Measurements from ENCODE around the gene RPTOR.

Gene RPTOR

DNA sequence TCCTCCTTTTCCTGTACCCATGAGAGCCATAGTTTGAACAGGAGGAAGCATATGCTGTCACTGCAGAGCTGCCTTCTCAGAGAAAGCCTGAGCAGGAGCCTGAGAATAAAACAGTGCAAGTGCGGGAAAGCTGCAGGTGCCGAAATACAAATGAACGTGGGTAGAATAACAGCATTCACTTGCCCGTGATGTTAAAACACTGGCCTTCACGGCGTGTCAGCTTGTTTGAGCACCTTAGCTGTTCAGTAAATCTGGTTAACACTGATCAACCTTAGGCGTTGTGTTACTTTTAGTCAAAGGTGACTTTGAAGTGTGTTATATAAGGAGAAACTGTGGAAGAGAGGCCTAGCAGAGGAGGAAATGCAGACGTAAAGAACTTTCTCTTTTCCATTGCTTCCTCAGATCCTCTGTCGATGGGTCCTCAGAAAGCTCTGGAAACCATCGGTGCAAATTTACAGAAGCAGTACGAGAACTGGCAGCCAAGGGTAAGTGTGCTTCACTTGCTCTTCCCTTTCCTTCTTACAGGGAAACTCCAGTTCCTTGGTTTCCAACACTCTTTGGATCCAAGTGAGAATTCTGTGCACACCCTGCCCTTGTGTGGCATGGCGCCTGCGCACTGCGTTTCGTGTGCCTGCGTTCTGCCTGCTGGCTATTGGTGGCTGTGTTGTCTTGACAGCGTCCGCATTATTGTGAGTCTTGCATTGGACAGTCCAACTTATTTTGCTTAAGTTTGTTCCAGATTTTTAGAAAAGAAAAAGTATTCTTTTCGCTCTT is 98.9 kb downstream of the RPTOR start:
- POLR2A ChIA-PET (ENCODE audit: low non-redundant PET) = no interaction called here
- CTCF ChIA-PET = no interaction called here
- TF ChIP-seq, protein P1, sequence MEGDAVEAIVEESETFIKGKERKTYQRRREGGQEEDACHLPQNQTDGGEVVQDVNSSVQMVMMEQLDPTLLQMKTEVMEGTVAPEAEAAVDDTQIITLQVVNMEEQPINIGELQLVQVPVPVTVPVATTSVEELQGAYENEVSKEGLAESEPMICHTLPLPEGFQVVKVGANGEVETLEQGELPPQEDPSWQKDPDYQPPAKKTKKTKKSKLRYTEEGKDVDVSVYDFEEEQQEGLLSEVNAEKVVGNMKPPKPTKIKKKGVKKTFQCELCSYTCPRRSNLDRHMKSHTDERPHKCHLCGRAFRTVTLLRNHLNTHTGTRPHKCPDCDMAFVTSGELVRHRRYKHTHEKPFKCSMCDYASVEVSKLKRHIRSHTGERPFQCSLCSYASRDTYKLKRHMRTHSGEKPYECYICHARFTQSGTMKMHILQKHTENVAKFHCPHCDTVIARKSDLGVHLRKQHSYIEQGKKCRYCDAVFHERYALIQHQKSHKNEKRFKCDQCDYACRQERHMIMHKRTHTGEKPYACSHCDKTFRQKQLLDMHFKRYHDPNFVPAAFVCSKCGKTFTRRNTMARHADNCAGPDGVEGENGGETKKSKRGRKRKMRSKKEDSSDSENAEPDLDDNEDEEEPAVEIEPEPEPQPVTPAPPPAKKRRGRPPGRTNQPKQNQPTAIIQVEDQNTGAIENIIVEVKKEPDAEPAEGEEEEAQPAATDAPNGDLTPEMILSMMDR (conservative IDR thresholded peaks at IDR 0.05; ENCODE audit: low read depth) = no peak

DNA sequence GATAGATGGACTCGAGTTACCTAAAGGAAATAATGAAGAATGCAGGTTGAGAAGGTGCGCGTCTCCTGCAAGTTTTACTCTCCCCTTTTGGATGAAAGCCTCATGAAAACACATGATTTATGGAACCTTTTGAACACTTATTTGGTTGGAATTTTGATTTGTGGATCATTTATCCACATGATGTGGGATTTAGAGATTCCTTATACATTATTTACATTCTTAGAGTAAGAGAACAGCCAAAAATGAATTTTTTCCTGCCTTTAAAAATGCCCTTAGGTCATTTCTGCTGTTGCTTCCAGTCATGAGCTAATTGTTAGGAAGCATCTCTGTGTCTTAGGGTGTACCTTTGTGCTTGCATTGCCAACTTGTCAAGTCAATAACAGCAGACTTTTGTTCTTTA is 99.9 kb downstream of the RPTOR start:
- ChIA-PET CTCF (no interaction called here), POLR2A (ENCODE audit: low non-redundant PET) (no interaction called here)
- TF ChIP-seq, protein P1 (conservative IDR thresholded peaks at IDR 0.05; ENCODE audit: low read depth) = no peak
- DNase-seq (ENCODE audit: low spot score) = no peak
- no peak overlapping the region for H3K27ac ChIP-seq

More for the DNA sequence above, 98.9 kb downstream of the RPTOR start:
- no peak for DNase-seq (ENCODE audit: low spot score)
- H3K27ac ChIP-seq = no peak overlapping the region

DNA sequence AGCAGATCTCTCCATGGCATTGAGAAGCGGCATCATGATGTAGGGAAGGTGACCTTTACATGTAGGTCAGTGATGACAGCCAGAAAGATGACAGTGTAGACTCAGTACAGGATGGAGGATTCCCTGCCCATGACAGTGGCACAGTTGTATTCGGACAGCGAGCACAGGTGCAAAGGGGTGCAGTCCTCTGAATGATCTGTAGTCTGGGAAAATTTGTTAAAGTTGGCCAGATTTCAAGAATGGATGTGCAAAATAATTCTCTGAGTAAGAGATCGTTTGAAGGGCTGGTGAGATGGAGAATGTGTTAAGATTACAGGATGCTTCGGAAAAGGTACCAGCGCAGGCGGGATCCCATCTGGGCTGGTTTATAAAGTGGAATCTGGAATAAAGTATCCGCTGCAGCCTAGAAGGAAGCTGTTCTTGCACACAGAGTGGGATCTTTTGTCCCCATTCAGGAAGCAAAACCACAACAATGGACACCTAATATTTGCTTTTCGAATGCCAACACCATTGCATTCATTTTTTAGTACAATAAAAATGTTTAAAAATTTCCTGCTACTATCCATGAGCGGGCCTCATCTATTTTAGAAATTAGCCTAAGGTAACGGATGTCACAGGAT is 101.2 kb downstream of the RPTOR start:
- no peak for DNase-seq (ENCODE audit: low spot score)

DNA sequence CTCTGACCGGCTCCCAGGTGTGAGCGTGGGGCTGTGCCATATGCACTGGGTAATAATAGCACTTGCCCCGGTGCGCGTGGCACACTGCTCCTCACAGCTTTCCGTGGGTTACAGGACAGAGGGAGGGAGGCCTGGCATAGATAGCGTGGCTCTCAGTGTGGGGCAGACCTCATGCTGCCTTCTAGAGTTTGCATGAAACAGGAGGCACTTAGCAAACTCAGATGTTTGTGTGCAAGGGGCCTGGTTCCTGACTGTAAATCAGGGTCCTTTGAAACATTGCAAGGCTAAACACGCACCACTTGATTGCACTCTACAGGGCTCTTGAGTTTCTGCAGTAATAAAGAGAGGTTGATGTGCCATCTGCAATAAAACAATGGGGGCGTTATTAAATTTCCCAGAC is 101.7 kb downstream of the RPTOR start:
- no peak overlapping the region for H3K27ac ChIP-seq
- POLR2A ChIA-PET (ENCODE audit: low non-redundant PET) = no interaction called here
- no peak for DNase-seq (ENCODE audit: low spot score)
- CTCF ChIA-PET = no interaction called here
- TF ChIP-seq, protein P1 (conservative IDR thresholded peaks at IDR 0.05; ENCODE audit: low read depth) = no peak

More for the DNA sequence above, 101.2 kb downstream of the RPTOR start:
- no peak overlapping the region for H3K27ac ChIP-seq
- TF ChIP-seq, protein P1 (conservative IDR thresholded peaks at IDR 0.05; ENCODE audit: low read depth) = no peak
- POLR2A ChIA-PET (ENCODE audit: low non-redundant PET) = no interaction called here
- CTCF ChIA-PET = no interaction called here

DNA sequence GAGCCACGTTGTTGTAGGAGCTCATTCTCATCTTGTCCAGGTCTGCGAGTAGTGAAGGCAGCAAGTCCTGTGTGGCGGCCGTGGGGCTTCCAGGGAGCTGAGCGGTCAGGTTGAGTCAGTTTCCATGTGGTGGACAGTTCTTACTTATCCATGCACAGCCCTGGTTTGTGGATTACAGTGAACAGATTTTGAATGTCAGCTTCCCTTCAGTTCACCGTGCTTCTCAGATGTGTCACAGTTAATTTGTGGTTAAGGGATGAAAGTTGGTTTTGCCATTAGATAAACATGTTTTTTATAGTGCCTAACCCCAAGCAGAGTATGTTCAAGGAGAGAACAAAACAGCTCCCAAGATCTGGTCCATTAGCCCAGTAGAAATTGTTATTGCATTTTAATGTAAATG is 103.1 kb downstream of the RPTOR start:
- no peak for DNase-seq (ENCODE audit: low spot score)
- POLR2A ChIA-PET (ENCODE audit: low non-redundant PET) = no interaction called here
- TF ChIP-seq, protein P1 (conservative IDR thresholded peaks at IDR 0.05; ENCODE audit: low read depth) = no peak
- CTCF ChIA-PET = no interaction called here
- no peak overlapping the region for H3K27ac ChIP-seq

DNA sequence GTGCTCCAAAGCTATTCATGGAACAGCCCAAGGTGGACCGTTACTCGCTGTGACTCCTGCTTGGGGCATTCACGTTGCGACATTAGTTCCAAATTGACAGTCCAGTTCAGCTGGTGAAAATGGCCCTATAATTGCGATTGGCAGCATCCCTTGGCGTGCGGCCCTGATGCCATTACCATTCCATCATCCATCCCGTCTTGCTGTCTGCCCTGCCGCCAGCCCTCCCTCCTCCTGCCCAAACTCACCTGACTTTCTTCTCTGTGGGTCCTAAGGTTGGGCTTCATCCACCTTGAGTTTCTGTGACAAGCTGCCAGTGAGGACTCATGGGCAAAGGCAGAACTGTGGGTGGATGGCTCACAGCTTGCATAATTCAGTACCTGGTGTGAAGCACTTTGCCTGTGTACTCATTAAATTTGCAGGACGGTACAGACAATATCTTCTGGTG is 104.6 kb downstream of the RPTOR start:
- H3K27ac ChIP-seq = peak overlapping the region; percentile 57
- TF ChIP-seq, protein P1 (conservative IDR thresholded peaks at IDR 0.05; ENCODE audit: low read depth) = no peak
- CTCF ChIA-PET = interaction anchor here (0.5 to 1.3 kb wide), 2 partner anchors 18 to 47 kb away, joined by 3 to 6 read pairs; no protein-coding TSS in a partner anchor
- DNase-seq (ENCODE audit: low spot score) = no peak
- POLR2A ChIA-PET (ENCODE audit: low non-redundant PET) = no interaction called here

Data from RWPE1 (cell line).